HG02852 (cell line): ENCODE results near the gene CLDN9.

Experiments used
- ATAC-seq: cut with Tn5 transposase; IDR thresholded peaks from one replicate; pipeline ENCODE4 v1.9.1; 2021; ENCODE audit warnings: mild to moderate bottlenecking, moderate library complexity; ENCODE audit not compliant: unreplicated experiment

CLDN9 gene

DNA sequence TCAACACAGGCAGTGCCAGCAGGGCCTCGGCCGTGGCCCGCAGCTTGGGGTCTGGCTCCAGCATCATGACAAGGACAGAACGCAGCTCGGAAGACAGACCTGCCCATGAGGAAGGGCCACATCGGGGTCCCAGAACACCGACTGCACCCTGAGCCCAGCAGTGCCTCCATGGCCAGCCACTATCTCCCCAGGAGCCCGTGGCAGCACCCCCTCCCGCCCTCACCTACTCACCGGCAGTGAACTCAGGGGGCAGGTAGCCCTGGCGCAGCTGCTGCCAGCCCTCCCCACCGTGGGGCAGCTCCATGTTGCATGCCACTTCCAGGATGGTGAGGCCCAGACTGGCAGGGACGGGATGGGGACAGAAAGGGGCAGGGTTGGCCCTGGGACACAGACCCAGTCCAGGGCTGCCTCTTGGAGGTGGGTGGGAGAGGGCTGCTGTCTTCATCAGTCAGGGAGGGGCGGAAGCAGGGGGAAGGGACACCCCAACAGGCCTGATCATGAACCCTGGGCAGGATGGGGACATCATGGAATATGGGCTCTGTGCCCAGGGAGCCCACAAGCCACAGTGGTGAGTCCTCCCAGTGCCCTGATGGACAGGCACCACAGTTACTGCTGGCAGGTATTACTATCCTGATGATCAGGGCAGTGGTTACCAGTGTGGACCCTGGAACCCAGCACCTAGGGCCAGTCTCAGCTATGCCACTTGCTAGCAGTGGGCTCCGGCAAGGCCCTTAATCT, 38.2 kb upstream of the CLDN9 start:
- ATAC-seq, result no peak

DNA sequence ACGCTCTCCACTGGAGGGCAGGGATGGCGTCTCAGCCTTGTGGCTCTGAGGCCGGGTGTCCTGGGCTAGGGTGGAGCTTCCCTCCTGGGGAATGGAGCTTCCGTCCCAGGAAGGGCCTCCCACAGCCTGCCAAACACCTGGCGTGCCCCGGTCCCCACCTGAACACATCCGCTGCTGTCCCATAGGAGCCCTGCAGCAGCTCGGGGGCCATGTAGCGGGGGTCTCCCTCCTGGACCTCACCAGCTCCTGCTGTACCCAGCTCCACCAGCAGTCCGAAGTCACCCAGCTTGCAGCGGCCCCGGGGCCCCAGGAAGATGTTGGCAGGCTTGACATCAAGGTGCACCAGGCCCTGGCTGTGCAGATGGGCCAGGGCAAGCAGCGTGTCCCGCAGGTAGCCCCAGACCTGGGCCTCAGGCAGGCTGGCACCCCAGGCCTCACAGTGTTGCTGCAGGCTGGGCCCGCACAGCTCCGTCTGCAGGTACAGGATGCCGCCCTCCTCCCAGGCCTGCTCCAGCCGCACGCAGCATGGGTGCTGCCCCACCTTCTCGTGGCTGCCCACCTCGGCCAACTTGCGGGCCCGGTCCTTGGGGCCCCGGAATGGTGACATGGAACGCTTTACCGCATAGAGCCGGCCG, 37.4 kb upstream of the CLDN9 start:
- ATAC-seq, result no peak

DNA sequence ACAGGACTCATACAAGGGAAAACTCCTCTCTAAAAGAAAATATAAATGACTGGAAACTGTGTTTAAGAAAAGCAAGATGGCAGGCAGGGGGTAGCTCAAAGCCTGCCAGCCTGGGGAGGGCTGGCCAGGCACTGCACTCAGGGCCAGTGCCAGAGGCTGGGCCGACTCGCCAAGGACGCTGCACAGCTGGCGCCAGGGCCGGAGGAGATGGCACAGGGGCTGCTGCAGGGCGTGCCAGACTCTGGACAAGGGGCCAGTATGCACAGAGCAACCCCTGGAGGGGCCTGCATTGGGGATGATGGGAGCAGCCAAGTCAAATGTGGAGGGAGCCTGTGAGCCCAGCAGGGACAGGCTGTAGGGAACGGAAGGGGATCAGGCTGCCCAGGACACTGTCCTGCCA, 36.5 kb upstream of the CLDN9 start:
- ATAC-seq, result no peak

DNA sequence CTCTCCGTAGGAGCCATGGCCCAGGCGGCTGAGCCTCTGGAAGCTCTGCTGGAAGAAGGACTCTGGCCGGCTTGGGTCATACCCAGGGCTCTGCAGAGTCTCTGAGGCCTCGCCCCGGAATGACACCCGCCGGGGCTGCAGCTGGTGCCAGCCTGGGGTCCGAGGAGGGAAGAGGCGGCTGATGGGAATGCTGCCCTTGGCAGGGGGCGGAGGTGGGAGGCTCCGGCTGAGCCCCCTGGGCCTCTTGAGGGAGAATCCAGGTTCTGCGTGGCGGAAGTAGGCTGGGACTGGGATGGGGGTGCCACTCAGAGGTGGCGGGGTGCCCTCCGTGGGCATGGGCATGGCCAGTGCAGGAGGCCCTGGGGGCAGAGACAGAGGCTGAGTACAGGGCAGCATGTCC, 36.0 kb upstream of the CLDN9 start:
- no peak for ATAC-seq

DNA sequence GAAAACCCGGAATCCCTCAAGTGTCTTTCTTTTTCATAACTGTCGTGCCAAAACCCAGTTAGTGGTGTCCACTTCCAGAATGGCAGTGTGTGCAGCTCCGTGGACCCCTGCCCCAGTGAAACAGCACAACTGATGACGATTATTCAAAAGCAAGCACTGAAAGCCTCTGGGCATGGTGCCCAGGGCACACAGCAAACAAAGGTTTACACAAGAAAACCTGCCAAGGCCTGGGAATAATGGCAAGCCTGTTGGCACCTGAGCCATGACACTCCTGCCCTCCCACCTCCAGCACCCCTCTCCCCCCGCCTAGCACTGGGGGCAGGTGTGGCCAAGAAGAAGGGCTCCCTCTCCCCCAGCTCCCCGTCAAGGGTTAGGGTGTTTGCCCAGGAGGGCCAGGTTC, 35.3 kb upstream of the CLDN9 start:
- ATAC-seq, result no peak

DNA sequence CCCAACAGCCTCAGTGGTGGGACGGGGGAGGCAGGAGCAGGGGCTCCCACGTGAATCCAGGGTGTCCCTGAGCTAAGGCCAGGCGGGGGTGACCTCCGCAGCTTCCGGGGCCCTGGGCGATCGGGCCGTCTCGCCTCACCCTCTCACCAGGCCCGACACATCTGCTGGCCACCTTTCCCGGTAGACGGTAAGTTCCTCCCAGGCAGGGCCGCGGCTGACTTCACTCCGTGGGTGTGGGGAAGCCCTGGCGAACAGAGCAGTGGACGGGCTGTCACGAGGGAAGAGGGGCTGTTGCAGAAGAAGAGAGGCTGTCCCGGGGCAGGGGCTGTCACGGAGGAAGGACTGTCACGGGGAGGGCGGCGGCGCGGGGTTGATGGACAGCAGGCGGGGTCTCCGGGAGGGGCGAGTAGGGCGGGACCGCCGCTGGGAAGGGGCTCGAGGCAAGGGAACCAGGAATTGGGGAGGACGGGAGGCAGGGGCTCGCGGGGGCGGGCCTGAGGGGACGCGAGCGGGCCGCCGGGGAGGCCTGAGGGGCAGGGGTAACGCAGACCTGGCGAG, 33.0 kb upstream of the CLDN9 start:
- ATAC-seq, result no peak

DNA sequence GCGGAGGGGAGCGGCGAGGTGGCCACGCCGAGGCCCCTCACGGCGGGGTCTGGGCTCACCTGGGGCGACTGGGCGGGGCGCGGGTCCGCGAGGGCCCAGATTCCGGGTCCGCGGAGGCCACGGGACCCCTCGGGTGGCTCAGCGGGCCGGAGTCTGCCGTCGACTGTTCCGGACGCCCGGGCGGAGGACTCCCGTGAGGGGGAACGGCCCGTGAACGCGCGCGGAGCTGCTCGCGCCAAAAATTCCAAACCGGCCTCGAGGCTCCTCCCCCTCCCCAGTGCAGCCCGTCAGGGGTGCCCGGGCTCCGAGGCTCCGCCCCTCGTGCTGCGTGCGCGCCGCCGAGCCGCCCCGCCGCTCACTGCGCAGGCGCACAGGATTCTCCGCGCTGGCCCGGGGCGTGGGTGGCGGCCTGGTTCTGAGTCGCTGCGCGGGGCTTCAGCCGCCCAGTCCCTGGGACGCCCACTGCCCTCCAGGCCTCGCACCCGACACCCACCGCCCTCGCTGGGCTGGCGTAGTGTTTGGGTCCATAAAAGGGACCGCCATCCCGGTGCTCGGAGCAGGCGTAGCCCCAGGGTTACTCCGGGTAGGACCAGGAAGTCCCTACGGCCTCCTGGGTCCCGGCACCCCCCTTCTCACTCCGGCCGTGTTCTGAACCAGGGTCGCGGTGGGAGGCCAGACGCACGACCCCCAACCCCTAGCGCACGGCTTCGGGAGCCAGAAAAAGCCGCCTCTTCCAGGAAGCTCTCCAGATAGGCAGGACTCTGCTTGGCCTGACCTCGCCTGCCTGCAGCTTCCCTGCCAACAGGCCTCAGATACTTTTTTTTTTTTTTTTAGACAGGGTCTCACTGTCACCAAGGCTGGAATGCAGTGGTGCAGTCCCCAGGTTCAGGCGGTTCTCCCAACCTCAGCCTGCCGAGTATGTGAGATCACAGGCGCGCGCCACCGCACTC, 32.2 kb upstream of the CLDN9 start, which contains the start of gene PKMYT1:
PKMYT1 (minus strand) TSS at position 220 of the 950 bp plus-strand sequence. CDS start 789 bp downstream, outside the sequence.
- ATAC-seq, result peak; percentile 66

DNA sequence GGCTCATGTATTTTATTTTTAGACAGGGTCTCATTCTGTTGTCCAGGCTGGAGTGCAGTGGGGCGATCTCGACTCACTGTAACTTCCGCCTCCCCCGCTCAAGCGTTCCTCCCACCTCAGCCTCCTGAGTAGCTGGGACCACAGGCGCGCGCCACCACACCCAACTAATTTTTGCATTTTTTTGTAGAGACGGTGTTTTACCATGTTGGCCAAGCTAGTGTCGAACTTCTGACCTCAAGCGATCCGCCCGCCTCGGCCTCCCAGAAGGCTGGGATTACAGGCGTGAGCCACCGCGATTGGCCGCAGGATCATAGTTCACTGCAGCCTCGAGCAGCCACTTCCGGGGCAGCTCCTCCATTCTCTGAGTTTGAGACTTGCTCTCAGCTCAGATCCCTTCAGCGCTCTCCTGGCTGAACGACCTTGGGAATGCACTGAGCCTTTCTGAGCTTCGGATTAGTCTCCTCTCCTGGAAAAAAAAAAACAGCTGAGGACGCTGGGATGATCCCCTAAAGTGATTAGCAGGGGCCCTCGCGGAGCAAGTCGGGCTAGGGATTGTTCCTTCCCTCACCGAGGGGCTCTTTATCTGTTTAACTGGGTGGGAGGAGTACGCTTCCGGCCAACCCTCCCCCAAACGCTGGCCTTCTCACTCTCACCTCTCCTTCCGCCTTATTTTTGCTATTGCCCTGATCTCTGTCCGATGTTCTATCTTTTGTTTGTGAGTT, 31.4 kb upstream of the CLDN9 start:
- ATAC-seq, result no peak

DNA sequence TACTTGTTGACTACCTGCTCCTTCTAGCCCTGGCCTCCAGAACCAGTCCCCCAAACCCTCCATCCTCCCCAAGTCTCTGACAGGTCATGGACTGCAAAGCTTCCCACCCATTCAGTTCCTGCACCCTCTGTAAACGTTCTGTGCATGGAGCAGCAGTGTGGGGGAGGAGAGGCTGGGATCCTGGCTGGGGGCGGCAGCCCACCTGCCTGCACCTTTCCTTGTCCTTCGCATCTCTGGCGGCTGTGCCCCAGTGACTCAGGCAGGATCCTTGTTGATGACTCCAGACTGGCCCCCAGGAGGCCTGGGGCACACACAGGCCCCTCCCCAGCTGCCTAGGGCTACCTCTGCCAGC, 30.8 kb upstream of the CLDN9 start:
- no peak for ATAC-seq

DNA sequence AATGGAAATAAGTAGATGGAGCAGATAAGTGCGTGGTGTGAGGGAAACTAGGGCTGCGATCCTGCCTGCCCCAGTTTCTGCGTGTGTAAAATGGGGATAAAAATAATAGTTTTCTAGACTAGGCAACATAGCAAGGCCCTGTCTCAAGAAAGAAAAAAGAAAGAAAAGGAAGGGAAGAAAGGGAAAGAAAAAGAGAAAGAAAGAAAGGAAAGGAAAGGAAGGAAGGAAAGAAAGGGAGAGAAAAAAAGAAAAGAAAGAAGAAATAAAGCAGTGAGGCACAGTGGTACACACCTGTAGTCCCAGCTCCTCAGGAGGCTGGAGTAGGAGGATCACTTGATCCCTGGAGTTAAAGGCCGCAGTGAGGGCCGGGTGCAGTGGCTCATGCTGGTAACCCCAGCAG, 30.3 kb upstream of the CLDN9 start:
- no peak for ATAC-seq

DNA sequence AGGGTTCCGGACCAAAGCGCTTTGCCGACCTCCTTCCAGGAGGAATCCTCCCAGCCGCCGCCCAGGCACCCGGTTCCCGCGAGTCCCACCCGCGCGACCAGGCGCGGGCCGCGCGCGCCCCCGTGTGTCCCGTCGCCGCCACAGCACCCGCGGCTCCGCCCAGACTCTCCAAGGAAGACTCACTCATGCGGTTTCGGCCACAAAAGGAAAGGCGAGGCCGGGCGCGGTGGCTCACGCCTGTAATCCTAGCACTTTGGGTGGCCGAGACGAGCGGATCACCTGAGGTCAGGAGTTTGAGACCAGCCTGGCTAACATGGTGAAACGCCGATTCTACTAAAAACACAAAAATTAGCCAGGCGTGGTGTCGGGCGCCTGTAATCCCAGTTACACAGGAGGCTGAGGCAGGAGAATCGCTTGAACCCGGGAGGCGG, 29.0 kb upstream of the CLDN9 start:
- no peak for ATAC-seq

DNA sequence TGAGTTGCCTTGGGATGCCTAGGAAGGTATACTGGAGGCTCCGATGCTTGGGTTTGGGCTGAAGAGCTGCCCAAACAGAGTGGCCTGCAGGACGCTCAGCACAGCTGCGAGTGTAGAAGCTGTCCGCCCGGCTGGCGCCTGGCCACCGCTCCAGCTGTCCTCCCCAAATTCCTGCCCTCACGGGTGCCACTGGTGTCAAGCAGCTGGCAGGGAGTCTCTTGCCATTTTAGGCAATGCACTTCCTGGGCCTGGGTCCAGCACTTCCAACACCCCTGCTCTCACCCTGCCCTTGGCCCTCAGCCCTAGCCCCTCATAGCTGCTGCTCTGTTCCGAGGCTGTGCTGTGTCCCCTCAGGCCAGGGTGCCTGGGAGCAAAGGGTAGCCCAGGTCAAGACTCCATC, 27.3 kb upstream of the CLDN9 start:
- no peak for ATAC-seq

DNA sequence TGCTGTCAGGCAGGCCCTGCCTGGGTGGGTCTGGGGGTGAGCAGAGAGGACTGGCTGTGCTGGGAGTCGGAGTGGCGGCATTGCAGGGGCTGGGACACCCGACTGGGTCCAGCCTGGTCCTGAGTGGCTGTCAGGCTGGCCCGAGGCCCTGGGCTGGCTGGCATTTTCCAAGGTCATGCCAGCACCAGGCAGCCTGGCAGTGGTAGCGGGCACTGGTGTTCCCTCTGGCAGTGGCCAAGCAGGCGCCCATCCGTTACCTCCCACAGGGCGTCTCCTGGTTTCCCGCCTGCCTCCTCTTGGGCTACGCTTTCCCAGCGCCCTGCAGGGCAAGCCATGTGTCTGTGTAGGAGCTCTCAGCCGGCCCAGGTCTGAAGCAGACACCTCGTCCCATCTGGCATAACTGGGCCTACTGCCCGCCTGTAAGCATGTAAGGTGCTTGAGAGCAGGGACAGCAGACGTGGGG, 26.8 kb upstream of the CLDN9 start:
- ATAC-seq, result no peak

DNA sequence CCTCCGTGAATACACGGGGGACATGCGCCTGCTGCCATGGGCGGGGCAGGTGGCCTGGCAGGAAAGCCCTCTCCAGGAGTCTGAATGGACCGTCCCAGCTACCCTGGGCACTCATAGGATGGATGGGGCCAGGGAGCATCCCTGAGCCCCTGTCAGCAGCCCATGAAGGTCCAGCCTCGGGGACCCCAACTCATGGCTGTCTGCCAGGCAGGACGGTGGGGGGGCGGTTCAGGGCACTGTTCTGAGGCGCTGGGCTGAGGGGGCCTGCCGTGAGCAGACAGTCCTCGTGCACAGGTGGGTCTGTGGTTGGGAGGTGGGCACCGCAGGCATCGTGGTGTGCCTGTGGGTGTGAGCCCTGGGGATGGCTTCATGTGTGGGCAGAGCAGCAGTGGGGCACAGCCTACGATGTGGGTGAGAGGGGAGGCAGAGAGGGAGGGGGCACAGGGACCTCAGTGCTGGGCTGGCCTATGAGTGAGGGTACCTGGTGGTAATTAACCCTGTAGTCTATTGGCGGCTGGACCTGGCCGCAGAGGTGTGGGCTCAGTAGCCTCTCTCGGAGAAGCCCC, 26.0 kb upstream of the CLDN9 start:
- no peak for ATAC-seq

DNA sequence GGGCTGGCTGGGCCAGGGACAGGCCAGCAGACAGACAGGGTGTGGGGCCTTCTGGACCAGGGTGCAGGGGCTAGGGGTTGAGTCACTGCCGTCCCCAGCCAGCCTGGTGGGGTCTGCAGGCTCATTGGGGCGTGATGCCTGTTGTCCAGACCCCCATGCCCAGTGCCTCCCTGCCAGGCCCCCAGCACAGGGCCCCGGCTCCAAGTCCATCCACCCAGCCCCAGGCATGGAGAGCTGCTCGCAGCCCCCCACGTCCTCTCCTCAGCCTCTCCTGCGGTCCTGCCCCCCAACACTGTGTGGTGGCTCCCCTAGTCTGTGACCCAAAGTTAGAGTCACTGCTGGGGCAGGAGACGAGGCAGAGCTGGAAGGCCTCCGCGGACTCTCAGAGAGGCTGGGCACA, 25.4 kb upstream of the CLDN9 start:
- no peak for ATAC-seq

DNA sequence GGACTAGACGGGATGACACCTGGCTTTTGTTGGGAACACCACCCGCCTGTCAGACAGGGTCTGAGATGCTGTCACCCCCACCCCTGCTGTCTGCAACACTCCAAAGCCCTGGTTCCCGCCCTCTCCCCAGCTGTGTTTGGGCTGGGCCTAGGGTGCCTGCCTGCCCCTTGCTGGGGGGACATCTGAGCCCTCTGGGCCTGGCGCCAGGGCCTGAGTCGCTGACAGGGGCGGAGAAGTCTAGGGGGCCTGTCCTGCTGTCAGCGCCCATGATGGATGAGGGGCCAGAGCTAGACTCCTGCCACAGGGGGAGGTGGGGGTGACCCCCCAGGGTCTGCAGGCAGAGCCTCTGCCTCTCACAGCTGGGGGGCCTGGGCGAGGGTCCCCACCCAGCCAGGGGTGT, 24.9 kb upstream of the CLDN9 start:
- ATAC-seq, result no peak

DNA sequence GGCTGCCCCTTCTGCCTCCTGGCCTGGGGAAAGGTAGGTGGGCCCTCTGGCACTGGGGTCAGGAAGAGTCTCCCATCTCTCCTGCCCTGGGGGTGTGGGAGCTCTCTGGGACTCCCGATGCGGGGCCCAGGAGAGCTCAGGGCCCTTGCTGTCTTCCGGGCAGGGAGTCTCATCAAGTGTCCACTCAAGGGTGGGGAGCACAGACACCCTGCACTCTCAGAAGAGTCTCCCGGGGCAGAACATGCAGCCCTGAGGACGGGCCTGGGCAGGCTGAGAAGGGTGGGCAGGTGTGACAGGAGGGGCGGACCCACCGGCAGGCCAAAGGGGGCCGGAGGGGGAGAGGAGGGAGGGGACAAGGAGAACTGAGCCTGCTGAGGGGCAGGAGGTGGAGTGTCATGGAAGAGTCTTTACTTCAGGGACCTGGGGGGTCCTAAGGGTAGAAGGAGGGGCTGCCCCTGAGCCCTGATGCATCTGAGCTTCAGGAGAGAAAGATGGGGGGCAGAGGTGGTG, 24.1 kb upstream of the CLDN9 start:
- no peak for ATAC-seq

DNA sequence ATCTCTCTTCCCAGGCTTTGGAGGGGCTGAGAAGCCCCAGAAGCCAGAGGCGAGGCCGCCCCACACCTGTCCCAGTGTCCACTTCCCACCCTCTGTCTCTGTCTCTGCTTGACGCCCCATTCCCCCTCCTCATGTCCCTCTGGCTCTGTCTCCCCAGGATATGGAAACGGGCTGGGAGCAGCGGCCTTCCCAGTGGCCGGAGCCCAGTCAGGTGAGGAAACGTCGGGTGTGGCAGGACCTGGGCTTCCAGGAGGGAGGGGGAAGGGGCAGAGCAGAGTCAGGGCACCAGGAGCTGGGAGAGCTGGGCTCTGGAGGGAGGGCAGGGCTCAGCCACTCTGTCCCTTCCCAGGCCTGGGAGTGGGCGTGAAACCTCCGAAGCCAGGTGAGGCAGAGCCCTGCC, 21.8 kb upstream of the CLDN9 start:
- ATAC-seq, result no peak

DNA sequence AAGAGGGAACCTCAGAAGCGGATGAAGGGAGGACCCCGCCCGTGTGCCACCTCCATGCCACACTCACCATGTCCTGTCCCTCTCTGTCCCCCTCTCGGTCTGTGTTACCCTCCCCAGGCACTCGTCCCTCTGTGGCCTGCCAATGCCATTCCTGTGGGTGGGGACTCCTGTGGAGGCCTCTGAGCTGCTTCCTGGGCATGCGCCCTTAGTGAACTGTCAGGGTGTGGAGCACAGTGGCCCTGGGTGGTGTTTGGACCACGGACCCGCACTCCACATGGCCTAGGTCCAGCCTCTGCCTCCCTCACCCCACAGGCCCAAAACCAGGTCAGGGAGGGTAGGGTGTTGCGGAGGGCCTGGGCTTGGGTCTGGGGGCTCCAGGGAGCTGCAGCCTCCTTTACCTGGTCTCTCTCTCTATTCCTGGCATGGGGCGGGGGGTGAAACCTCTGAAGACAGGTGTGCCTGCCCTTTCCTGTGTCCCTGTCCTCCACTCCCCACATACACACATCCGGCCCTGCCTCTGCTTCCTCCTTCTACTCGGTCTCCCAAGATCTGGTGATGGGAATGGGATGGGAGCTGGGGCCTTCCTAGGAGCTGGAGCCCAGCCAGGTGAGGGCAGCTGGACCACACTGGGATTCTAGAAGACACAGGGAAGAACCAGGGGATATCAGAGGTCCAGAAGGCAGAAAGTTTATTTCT, 21.0 kb upstream of the CLDN9 start:
- no peak for ATAC-seq
